HCT116 (cell line): ENCODE measurements around the gene KCNH5. TPM values are rescaled to one million over a fixed set of nuclear protein-coding genes. Genes with fewer than 3 reads are reported as not detected.

ENCODE experiments used
- ATAC-seq: fragments of 200-7000 bp; cut with Tn5 transposase; 2 replicates; pipeline ENCODE4 v1.9.1; 2020; ENCODE audit warnings: mild to moderate bottlenecking, moderate library complexity
- BruUV-seq: library from RNA; stranded (reverse); fragments of 400-500 nt; replicated peaks from 2 replicates; lab custom pipeline; 2021; lab: Mats Ljungman, UMichigan
- CTCF ChIA-PET: fragments of 300-600 bp; sonication (Branson Sonifier 250); formaldehyde crosslinking; loops from one replicate; lab custom pipeline; 2021; ENCODE audit warnings: antibody characterized with exemption; lab: Charles Lee
- POLR2A ChIA-PET: fragments of 300-600, 350-600 bp; sonication (Branson Sonifier 250); formaldehyde crosslinking; loops from one replicate; lab custom pipeline; 2021; ENCODE audit warnings: antibody characterized with exemption; lab: Charles Lee
- RAD21 ChIA-PET, 2 experiments: fragments of 300-600 bp; sonication (Branson Sonifier 250); formaldehyde crosslinking; loops; one replicate each; lab custom pipeline; 2023; ENCODE audit warnings: low total read pairs in 2 of 2; ENCODE audit not compliant: uncharacterized antibody in 2 of 2, unreplicated experiment in 2 of 2, low non-redundant PET in 1 of 2; lab: Charles Lee
- DNase-seq: peaks from one replicate; pipeline ENCODE4 v3.0.0-alpha.2; 2010; ENCODE audit warnings: low read depth, low spot score
- H2AFZ ChIP-seq: fragments of 200-600 bp; shearing (Covaris generic), sonication (generic); 2 replicates; pipeline ENCODE4 v1.6.1; 2017; ENCODE audit warnings: low read depth, mixed run types, mixed read lengths, antibody characterized with exemption, low read length; ENCODE audit not compliant: poor library complexity, severe bottlenecking
- H3K27ac ChIP-seq: 2 replicates; pipeline ENCODE4 v1.5.1; 2012; ENCODE audit warnings: low read depth, low read length
- H3K27me3 ChIP-seq: fragments of 200-600 bp; sonication (generic); 2 replicates; pipeline ENCODE4 v1.6.1; 2016; ENCODE audit warnings: mixed run types, low read length, mixed read lengths; ENCODE audit not compliant: insufficient read depth
- H3K36me3 ChIP-seq, 2 experiments: fragments of 200-500 bp in 1 of 2; fragments of 200-600 bp in 1 of 2; sonication (Bioruptor generic) in 1 of 2; sonication (generic) in 1 of 2; 2 replicates each; pipeline versions ENCODE4 v1.5.1 to v1.6.1; 2014 to 2016; ENCODE audit warnings: low read length in 2 of 2, inconsistent platforms in 1 of 2, mixed read lengths in 1 of 2, mixed run types in 1 of 2; ENCODE audit not compliant: insufficient read depth in 2 of 2, control insufficient read depth in 1 of 2
- H3K4me1 ChIP-seq, 2 experiments: fragments of 200-600 bp in 1 of 2; sonication (generic) in 1 of 2; 2 replicates each; pipeline versions ENCODE4 v1.5.1 to v1.6.1; 2012 to 2017; ENCODE audit warnings: low read length in 2 of 2, inconsistent platforms in 1 of 2, mild to moderate bottlenecking in 1 of 2, mixed read lengths in 1 of 2, mixed run types in 1 of 2, moderate library complexity in 1 of 2; ENCODE audit not compliant: insufficient read depth in 2 of 2, control insufficient read depth in 1 of 2
- H3K4me2 ChIP-seq: fragments of 200-600 bp; sonication (generic); 2 replicates; pipeline ENCODE4 v1.6.1; 2017; ENCODE audit warnings: mixed run types, low read length, mixed read lengths
- H3K4me3 ChIP-seq, 2 experiments: fragments of 200-600 bp in 1 of 2; sonication (generic) in 1 of 2; replicated peaks in 1 of 2; 2 replicates each; pipeline ENCODE4 v1.5.1; 2011 to 2016; ENCODE audit warnings: low read length in 2 of 2, control low read depth in 1 of 2, low read depth in 1 of 2, mild to moderate bottlenecking in 1 of 2, mixed read lengths in 1 of 2, mixed run types in 1 of 2
- H3K79me2 ChIP-seq: fragments of 200-600 bp; sonication (generic); 2 replicates; pipeline ENCODE4 v1.6.1; 2017; ENCODE audit warnings: mild to moderate bottlenecking, mixed run types, low read length, moderate library complexity, mixed read lengths; ENCODE audit not compliant: insufficient read depth
- H3K9ac ChIP-seq: fragments of 200-600 bp; sonication (generic); 2 replicates; pipeline ENCODE4 v1.6.1; 2016; ENCODE audit warnings: low read length, mixed read lengths
- H3K9me2 ChIP-seq: fragments of 200-600 bp; sonication (generic), shearing (Covaris generic); 2 replicates; pipeline ENCODE4 v1.6.1; 2017; ENCODE audit warnings: mixed run types, mild to moderate bottlenecking, moderate library complexity; ENCODE audit not compliant: insufficient read depth
- H3K9me3 ChIP-seq, 2 experiments: fragments of 200-500 bp in 1 of 2; fragments of 200-600 bp in 1 of 2; sonication (Bioruptor generic) in 1 of 2; sonication (generic) in 1 of 2; 2 replicates each; pipeline ENCODE4 v1.6.1; 2014 to 2017; ENCODE audit warnings: low read length in 2 of 2, mixed read lengths in 2 of 2, inconsistent platforms in 1 of 2, low read depth in 1 of 2, mild to moderate bottlenecking in 1 of 2, mixed run types in 1 of 2, moderate library complexity in 1 of 2; ENCODE audit not compliant: control insufficient read depth in 1 of 2, insufficient read depth in 1 of 2
- H4K20me1 ChIP-seq: fragments of 200-600 bp; sonication (generic), shearing (Covaris generic); 2 replicates; pipeline ENCODE4 v1.6.1; 2017; ENCODE audit warnings: mixed run types, mild to moderate bottlenecking, moderate library complexity; ENCODE audit not compliant: insufficient read depth
- CEBPB ChIP-seq: IDR thresholded peaks from 2 replicates; pipeline ENCODE4 v1.6.1; 2012; ENCODE audit warnings: low read depth
- EGR1 ChIP-seq: IDR thresholded peaks from 2 replicates; pipeline ENCODE4 v1.6.1; 2012; ENCODE audit warnings: low read depth
- ELF1 ChIP-seq: IDR thresholded peaks from 2 replicates; pipeline ENCODE4 v1.6.1; 2012; ENCODE audit warnings: low read depth, borderline replicate concordance
- EZH2 ChIP-seq: fragments of 200-600 bp; sonication (generic); IDR thresholded peaks from 2 replicates; pipeline ENCODE4 v1.6.1; 2017; ENCODE audit warnings: antibody characterized with exemption, mixed run types
- EZH2phosphoT487 ChIP-seq: fragments of 200-600 bp; IDR thresholded peaks from 2 replicates; pipeline ENCODE4 v1.6.1; 2018; ENCODE audit warnings: antibody characterized with exemption, borderline replicate concordance
- JUND ChIP-seq: IDR thresholded peaks from 2 replicates; pipeline ENCODE4 v1.6.1; 2012
- MAX ChIP-seq: IDR thresholded peaks from 2 replicates; pipeline ENCODE4 v1.6.1; 2012
- POLR2A ChIP-seq: IDR thresholded peaks from 2 replicates; pipeline ENCODE4 v1.7.0; 2011; ENCODE audit warnings: borderline replicate concordance; ENCODE audit not compliant: insufficient read depth, insufficient read length; ENCODE audit errors: extremely low read depth
- POLR2AphosphoS5 ChIP-seq: IDR thresholded peaks from 2 replicates; pipeline ENCODE4 v1.6.1; 2011; ENCODE audit warnings: mild to moderate bottlenecking, low read depth, low read length, moderate library complexity
- SIN3A ChIP-seq: IDR thresholded peaks from 2 replicates; pipeline ENCODE4 v1.6.1; 2012; ENCODE audit warnings: low read depth
- SP1 ChIP-seq: IDR thresholded peaks from 2 replicates; pipeline ENCODE4 v1.6.1; 2012; ENCODE audit warnings: low read depth
- SRF ChIP-seq: IDR thresholded peaks from 2 replicates; pipeline ENCODE4 v1.6.1; 2012; ENCODE audit warnings: low read depth
- TCF7L2 ChIP-seq: IDR thresholded peaks from 2 replicates; pipeline ENCODE4 v1.7.0; 2011; ENCODE audit warnings: borderline replicate concordance, inconsistent platforms; ENCODE audit not compliant: insufficient read depth, insufficient read length; ENCODE audit errors: extremely low read depth
- ZNF274 ChIP-seq: fragments of 200-500 bp; sonication (Bioruptor generic); IDR thresholded peaks from 2 replicates; pipeline ENCODE4 v1.6.1; 2014; ENCODE audit warnings: mild to moderate bottlenecking, low read depth, low read length, inconsistent platforms
- intact Hi-C: fragments of 100-400 bp; cut with micrococcal nuclease; formaldehyde crosslinking; loops from 2 replicates; pipeline ENCODE4 v1.10.0; 2022
- total RNA-seq: library from RNA; stranded (reverse); gene quantifications from one replicate; pipeline ENCODE4 v1.2.1, GENCODE V29; 2021; ENCODE audit not compliant: unreplicated experiment
- TF ChIP-seq, protein P1 (sequence below): IDR thresholded peaks from 2 replicates; pipeline ENCODE4 v1.6.1; 2011; ENCODE audit warnings: mild to moderate bottlenecking, low read length, moderate library complexity; ENCODE audit not compliant: insufficient replicate concordance; ENCODE audit errors: extremely low read depth
- TF ChIP-seq, protein P2 (sequence below): IDR thresholded peaks from 2 replicates; pipeline ENCODE4 v1.6.1; 2012
- TF ChIP-seq, protein P3 (sequence below), 3 experiments: fragments of 200-600 bp in 1 of 3; sonication (generic) in 1 of 3; IDR thresholded peaks in 2 of 3; conservative IDR thresholded peaks in 1 of 3; 2 replicates each; pipeline ENCODE4 v1.5.1; 2012 to 2017; ENCODE audit warnings: low read depth in 2 of 3, low read length in 2 of 3, antibody characterized with exemption in 1 of 3, borderline replicate concordance in 1 of 3, control low read depth in 1 of 3, mild to moderate bottlenecking in 1 of 3, mixed read lengths in 1 of 3, mixed run types in 1 of 3, moderate library complexity in 1 of 3; ENCODE audit not compliant: insufficient read depth in 1 of 3
- TF ChIP-seq, protein P4 (sequence below): IDR thresholded peaks from 2 replicates; pipeline ENCODE4 v1.6.1; 2012; ENCODE audit warnings: low read depth

KCNH5 gene
- total RNA-seq, 1 experiment from 2014 or later, result not detected

- H3K9ac ChIP-seq, result no peak overlapping the region
- no peak overlapping the region for H3K27ac ChIP-seq
- no peaks in the 10 kb centered on the region for H3K79me2 ChIP-seq
- no peaks in the 10 kb centered on the region for H3K27me3 ChIP-seq
- ChIA-PET RAD21 (no interaction called here), CTCF (no interaction called here), POLR2A (no interaction called here)
- ATAC-seq, result no peak
- no peak for TF ChIP-seq SIN3A
- TF ChIP-seq, protein P1, sequence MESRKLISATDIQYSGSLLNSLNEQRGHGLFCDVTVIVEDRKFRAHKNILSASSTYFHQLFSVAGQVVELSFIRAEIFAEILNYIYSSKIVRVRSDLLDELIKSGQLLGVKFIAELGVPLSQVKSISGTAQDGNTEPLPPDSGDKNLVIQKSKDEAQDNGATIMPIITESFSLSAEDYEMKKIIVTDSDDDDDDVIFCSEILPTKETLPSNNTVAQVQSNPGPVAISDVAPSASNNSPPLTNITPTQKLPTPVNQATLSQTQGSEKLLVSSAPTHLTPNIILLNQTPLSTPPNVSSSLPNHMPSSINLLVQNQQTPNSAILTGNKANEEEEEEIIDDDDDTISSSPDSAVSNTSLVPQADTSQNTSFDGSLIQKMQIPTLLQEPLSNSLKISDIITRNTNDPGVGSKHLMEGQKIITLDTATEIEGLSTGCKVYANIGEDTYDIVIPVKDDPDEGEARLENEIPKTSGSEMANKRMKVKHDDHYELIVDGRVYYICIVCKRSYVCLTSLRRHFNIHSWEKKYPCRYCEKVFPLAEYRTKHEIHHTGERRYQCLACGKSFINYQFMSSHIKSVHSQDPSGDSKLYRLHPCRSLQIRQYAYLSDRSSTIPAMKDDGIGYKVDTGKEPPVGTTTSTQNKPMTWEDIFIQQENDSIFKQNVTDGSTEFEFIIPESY, result no peak
- TF ChIP-seq, protein P2, sequence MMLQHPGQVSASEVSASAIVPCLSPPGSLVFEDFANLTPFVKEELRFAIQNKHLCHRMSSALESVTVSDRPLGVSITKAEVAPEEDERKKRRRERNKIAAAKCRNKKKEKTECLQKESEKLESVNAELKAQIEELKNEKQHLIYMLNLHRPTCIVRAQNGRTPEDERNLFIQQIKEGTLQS, result no peak
- TF ChIP-seq POLR2AphosphoS5, result no peak
- no peak for TF ChIP-seq SP1
- no peak for TF ChIP-seq EGR1
- TF ChIP-seq ELF1, result no peak
- no peak for TF ChIP-seq EZH2phosphoT487
- TF ChIP-seq, protein P3, sequence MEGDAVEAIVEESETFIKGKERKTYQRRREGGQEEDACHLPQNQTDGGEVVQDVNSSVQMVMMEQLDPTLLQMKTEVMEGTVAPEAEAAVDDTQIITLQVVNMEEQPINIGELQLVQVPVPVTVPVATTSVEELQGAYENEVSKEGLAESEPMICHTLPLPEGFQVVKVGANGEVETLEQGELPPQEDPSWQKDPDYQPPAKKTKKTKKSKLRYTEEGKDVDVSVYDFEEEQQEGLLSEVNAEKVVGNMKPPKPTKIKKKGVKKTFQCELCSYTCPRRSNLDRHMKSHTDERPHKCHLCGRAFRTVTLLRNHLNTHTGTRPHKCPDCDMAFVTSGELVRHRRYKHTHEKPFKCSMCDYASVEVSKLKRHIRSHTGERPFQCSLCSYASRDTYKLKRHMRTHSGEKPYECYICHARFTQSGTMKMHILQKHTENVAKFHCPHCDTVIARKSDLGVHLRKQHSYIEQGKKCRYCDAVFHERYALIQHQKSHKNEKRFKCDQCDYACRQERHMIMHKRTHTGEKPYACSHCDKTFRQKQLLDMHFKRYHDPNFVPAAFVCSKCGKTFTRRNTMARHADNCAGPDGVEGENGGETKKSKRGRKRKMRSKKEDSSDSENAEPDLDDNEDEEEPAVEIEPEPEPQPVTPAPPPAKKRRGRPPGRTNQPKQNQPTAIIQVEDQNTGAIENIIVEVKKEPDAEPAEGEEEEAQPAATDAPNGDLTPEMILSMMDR (IDR thresholded peaks at IDR 0.05 in 2 of 3, conservative IDR thresholded peaks at IDR 0.05 in 1 of 3; ENCODE audit: borderline replicate concordance in 1 of 3, insufficient read depth in 1 of 3, low read depth in 2 of 3, low read length in 2 of 3), result no peak
- TF ChIP-seq ZNF274, result no peak
- no peak for TF ChIP-seq JUND
- no peak for TF ChIP-seq TCF7L2
- no peak for TF ChIP-seq EZH2
- TF ChIP-seq, protein P4, sequence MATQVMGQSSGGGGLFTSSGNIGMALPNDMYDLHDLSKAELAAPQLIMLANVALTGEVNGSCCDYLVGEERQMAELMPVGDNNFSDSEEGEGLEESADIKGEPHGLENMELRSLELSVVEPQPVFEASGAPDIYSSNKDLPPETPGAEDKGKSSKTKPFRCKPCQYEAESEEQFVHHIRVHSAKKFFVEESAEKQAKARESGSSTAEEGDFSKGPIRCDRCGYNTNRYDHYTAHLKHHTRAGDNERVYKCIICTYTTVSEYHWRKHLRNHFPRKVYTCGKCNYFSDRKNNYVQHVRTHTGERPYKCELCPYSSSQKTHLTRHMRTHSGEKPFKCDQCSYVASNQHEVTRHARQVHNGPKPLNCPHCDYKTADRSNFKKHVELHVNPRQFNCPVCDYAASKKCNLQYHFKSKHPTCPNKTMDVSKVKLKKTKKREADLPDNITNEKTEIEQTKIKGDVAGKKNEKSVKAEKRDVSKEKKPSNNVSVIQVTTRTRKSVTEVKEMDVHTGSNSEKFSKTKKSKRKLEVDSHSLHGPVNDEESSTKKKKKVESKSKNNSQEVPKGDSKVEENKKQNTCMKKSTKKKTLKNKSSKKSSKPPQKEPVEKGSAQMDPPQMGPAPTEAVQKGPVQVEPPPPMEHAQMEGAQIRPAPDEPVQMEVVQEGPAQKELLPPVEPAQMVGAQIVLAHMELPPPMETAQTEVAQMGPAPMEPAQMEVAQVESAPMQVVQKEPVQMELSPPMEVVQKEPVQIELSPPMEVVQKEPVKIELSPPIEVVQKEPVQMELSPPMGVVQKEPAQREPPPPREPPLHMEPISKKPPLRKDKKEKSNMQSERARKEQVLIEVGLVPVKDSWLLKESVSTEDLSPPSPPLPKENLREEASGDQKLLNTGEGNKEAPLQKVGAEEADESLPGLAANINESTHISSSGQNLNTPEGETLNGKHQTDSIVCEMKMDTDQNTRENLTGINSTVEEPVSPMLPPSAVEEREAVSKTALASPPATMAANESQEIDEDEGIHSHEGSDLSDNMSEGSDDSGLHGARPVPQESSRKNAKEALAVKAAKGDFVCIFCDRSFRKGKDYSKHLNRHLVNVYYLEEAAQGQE, result no peak
- TF ChIP-seq CEBPB, result no peak
- no peak for TF ChIP-seq POLR2A
- TF ChIP-seq MAX, result no peak
- no peak for TF ChIP-seq SRF
- no peak overlapping the region for H3K4me3 ChIP-seq
- H3K9me3 ChIP-seq, result peaks cover 0 to 7% of the 10 kb centered on the region in 2 experiments; a peak in 1 of 4 replicates
- BruUV-seq, result no TSS peak
- no peaks in the 10 kb centered on the region for H3K9me2 ChIP-seq
- no peaks in the 10 kb centered on the region for H3K4me1 ChIP-seq
- H4K20me1 ChIP-seq, result no peaks in the 10 kb centered on the region
- no peak overlapping the region for H3K4me2 ChIP-seq
- intact Hi-C loops, result no loop called here
- no peak overlapping the region for H2AFZ ChIP-seq
- H3K36me3 ChIP-seq, result no peaks in the 10 kb centered on the region
- DNase-seq, result no peak
Measured at GRCh38 chr14:62956413-62956812, 88.8 kb downstream of the KCNH5 start.
